Neural crest cell (in vitro differentiated cells): ENCODE results near the gene CFTR. TPM values are rescaled to one million over a fixed set of nuclear protein-coding genes. Genes with fewer than 3 reads are reported as not detected.
A peak's percentile ranks its signal among the peaks of the same experiment; 100 is the strongest.

Source experiments
- DNase-seq: peaks from one replicate; pipeline ENCODE4 v3.0.0; 2021; ENCODE audit warnings: low read depth, mixed read lengths, low spot score
- H3K27ac Mint-ChIP-seq: one replicate; pipeline ENCODE4 v1.8.0; 2021; ENCODE audit warnings: mild to moderate bottlenecking, mixed read lengths; ENCODE audit not compliant: unreplicated experiment
- H3K27me3 Mint-ChIP-seq: 2 replicates; pipeline ENCODE4 v1.8.0; 2021; ENCODE audit warnings: low read depth, mild to moderate bottlenecking, mixed read lengths
- H3K36me3 Mint-ChIP-seq: 2 replicates; pipeline ENCODE4 v1.8.0; 2021; ENCODE audit warnings: low read depth, mild to moderate bottlenecking, mixed read lengths
- H3K4me1 Mint-ChIP-seq: 2 replicates; pipeline ENCODE4 v1.8.0; 2021; ENCODE audit warnings: mixed read lengths
- H3K4me3 Mint-ChIP-seq: one replicate; pipeline ENCODE4 v1.8.0; 2021; ENCODE audit warnings: mild to moderate bottlenecking, mixed read lengths
- H3K9me3 Mint-ChIP-seq: 2 replicates; pipeline ENCODE4 v1.8.0; 2021; ENCODE audit warnings: mixed read lengths
- long read RNA-seq: library from polyadenylated mRNA; unstranded; transcript quantifications from one replicate; pipeline ENCODE4 v2.0.0, GENCODE V29; 2020
- total RNA-seq: library from RNA; stranded (reverse); gene quantifications from 2 replicates; pipeline ENCODE4 v1.2.1, GENCODE V29; 2021
- TF ChIP-seq, protein P1 (sequence below): fragments of 200-600 bp; sonication (generic); conservative IDR thresholded peaks from 2 replicates; pipeline ENCODE4 v1.5.0; 2021; ENCODE audit warnings: antibody characterized with exemption, mild to moderate bottlenecking

CFTR gene
- total RNA-seq = not detected in 2 replicates
- long read RNA-seq, partial matches to known transcripts = 0 of 1 reads
- long read RNA-seq, other reads (novel, unspliced or antisense) = 1 of 1 reads

DNA sequence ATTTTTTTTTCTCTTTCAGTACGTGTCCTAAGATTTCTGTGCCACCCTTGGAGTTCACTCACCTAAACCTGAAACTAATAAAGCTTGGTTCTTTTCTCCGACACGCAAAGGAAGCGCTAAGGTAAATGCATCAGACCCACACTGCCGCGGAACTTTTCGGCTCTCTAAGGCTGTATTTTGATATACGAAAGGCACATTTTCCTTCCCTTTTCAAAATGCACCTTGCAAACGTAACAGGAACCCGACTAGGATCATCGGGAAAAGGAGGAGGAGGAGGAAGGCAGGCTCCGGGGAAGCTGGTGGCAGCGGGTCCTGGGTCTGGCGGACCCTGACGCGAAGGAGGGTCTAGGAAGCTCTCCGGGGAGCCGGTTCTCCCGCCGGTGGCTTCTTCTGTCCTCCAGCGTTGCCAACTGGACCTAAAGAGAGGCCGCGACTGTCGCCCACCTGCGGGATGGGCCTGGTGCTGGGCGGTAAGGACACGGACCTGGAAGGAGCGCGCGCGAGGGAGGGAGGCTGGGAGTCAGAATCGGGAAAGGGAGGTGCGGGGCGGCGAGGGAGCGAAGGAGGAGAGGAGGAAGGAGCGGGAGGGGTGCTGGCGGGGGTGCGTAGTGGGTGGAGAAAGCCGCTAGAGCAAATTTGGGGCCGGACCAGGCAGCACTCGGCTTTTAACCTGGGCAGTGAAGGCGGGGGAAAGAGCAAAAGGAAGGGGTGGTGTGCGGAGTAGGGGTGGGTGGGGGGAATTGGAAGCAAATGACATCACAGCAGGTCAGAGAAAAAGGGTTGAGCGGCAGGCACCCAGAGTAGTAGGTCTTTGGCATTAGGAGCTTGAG is at the start of gene CFTR:
Gene CFTR, plus strand, starts transcription at position 801 of the 830 bp plus-strand sequence. CDS start 70 bp downstream, outside the sequence.
- peaks cover 70% of the 10 kb centered on the region for H3K27me3 Mint-ChIP-seq
- TF ChIP-seq, protein P1, sequence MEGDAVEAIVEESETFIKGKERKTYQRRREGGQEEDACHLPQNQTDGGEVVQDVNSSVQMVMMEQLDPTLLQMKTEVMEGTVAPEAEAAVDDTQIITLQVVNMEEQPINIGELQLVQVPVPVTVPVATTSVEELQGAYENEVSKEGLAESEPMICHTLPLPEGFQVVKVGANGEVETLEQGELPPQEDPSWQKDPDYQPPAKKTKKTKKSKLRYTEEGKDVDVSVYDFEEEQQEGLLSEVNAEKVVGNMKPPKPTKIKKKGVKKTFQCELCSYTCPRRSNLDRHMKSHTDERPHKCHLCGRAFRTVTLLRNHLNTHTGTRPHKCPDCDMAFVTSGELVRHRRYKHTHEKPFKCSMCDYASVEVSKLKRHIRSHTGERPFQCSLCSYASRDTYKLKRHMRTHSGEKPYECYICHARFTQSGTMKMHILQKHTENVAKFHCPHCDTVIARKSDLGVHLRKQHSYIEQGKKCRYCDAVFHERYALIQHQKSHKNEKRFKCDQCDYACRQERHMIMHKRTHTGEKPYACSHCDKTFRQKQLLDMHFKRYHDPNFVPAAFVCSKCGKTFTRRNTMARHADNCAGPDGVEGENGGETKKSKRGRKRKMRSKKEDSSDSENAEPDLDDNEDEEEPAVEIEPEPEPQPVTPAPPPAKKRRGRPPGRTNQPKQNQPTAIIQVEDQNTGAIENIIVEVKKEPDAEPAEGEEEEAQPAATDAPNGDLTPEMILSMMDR = no peak
- no peak for DNase-seq
- peak within 1 kb of the TSS; percentile 83 for H3K4me3 Mint-ChIP-seq
- H3K4me1 Mint-ChIP-seq = peaks cover 12% of the 10 kb centered on the region
- no peak within 1 kb of the TSS for H3K27ac Mint-ChIP-seq
- H3K36me3 Mint-ChIP-seq = no peaks in the 10 kb centered on the region
- H3K9me3 Mint-ChIP-seq = no peaks in the 10 kb centered on the region

DNA sequence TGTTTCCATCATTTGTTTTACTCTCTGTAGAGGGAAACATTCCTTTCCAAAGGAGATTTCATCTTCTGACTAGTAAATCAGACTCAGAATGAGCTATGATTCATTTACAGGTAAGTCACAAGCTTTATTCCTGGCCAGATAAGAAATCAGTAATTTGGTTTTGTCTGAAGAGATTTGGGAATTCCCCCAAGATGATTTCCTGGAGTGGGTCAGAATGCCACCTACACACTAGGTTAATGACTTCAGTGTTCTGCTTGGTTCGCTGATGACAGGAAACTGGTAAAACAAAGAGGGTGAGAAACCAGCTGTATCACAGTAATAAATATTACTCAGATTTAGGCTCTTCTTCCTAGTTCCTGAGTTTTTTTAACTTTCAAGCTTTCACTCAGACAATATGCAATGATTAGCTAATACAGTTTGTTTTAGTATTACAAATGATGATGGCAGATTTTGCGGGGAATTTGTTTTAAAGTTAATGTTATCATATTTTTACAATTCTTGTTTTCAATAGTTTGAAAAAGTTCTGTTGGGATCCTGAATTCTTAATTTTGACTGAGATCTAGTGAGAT is 44.3 kb upstream of the CFTR start:
- H3K4me3 Mint-ChIP-seq = no peak overlapping the region

DNA sequence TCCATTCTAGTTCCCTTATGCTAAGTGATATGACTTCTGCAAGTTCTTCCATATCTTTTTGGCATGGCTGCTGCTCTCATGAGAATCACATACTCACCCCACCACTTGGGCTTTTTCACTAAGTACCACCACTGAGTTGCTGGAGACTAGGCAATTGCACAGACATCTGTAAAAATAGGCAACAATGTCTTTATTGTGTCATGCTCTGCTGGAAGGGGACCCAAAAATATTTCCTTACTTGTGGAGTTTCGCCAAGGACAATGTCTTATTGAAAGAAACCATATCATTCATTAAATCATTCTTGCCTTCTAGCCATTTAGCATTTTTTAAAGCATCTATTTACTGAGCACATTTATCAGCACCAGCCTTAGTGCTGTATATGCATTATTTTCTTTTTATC is 35.2 kb upstream of the CFTR start:
- no peak for DNase-seq
- Mint-ChIP-seq H3K27ac (no peak overlapping the region), H3K4me3 (no peak overlapping the region), H3K36me3 (peaks cover 3% of the 10 kb centered on the region), H3K27me3 (no peaks in the 10 kb centered on the region), H3K4me1 (peaks cover 4% of the 10 kb centered on the region), H3K9me3 (peaks cover 11% of the 10 kb centered on the region)
- TF ChIP-seq, protein P1 = no peak

More for the DNA sequence above, 44.3 kb upstream of the CFTR start:
- H3K36me3 Mint-ChIP-seq = no peaks in the 10 kb centered on the region
- H3K4me1 Mint-ChIP-seq = no peaks in the 10 kb centered on the region
- no peaks in the 10 kb centered on the region for H3K9me3 Mint-ChIP-seq
- TF ChIP-seq, protein P1 = no peak
- no peak for DNase-seq
- no peak overlapping the region for H3K27ac Mint-ChIP-seq
- H3K27me3 Mint-ChIP-seq = no peaks in the 10 kb centered on the region

DNA sequence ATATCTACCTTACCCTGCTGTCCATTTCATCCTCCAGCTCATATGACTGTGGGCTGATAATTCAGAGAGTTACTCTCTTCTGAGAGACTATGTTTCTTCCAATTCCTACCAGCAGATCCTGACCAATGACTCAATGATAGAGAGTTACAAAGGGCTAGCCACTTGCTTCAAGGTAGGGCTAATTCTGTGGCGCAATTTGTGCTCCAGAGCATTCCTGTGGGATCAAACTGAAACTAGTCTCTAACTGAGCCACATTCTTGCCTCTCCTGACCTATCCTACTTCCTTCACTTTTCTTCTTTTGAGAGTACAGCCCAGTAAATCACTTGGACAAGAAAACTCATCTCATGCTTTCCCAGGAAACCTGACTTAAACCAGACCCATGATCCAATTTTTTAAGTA is 34.6 kb upstream of the CFTR start:
- H3K27ac Mint-ChIP-seq = no peak overlapping the region
- peaks cover 3% of the 10 kb centered on the region for H3K36me3 Mint-ChIP-seq

DNA sequence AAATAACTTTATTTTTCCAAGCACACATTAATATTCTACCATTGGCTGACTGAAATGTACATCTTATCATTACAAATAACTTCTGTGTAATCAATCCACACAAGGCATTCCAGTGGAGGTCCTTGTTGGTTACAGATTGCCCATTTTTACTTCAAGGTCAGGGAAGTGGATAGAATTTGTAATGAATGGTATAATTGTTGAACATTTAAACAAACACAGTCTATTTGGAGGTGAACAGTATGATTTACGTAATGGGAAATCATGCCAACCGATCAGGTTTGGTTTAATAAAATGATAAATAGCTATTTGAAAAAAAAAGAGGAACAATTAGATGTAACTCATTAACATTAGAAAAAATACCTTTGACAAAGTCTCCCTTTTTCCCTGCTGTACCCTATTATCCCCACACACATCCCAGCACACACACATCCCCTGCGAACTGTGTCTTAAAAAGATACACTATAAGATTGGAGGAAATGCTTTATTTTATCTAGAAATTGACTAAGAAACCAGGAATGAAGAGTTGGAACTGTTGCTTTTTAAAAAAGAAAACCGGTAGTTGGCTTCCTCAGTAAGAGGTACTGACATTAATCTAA is 33.5 kb upstream of the CFTR start:
- DNase-seq = no peak
- peaks cover 4% of the 10 kb centered on the region for H3K4me1 Mint-ChIP-seq
- no peak overlapping the region for H3K27ac Mint-ChIP-seq
- H3K9me3 Mint-ChIP-seq = peaks cover 14% of the 10 kb centered on the region
- no peaks in the 10 kb centered on the region for H3K36me3 Mint-ChIP-seq
- H3K27me3 Mint-ChIP-seq = no peaks in the 10 kb centered on the region
- no peak overlapping the region for H3K4me3 Mint-ChIP-seq
- TF ChIP-seq, protein P1 = no peak

More for the DNA sequence above, 34.6 kb upstream of the CFTR start:
- DNase-seq = no peak
- H3K4me3 Mint-ChIP-seq = no peak overlapping the region
- TF ChIP-seq, protein P1 = no peak
- no peaks in the 10 kb centered on the region for H3K27me3 Mint-ChIP-seq
- peaks cover 11% of the 10 kb centered on the region for H3K9me3 Mint-ChIP-seq
- H3K4me1 Mint-ChIP-seq = peaks cover 4% of the 10 kb centered on the region
